Neural cell (in vitro differentiated cells): ENCODE data around the gene GPR119. TPM values are rescaled to one million over a fixed set of nuclear protein-coding genes. Genes with fewer than 3 reads are reported as not detected.
"Not testable (repeated sequence)": the region's sequence is repeated elsewhere in the genome, so short reads cannot be mapped to it uniquely, and the experiment has no call there.

Source experiments
- H2AFZ ChIP-seq: fragments of 200-600, 300-800 bp; sonication (generic), shearing (Covaris generic); 2 replicates; pipeline ENCODE4 v1.6.0; 2014; ENCODE audit warnings: low read depth, mild to moderate bottlenecking, antibody characterized with exemption, low read length, moderate library complexity
- H3F3A ChIP-seq: fragments of 200-600 bp; shearing (Covaris generic); 2 replicates; pipeline ENCODE4 v1.6.1; 2016; ENCODE audit warnings: mild to moderate bottlenecking, moderate library complexity, mixed read lengths, antibody characterized with exemption, low read length; ENCODE audit not compliant: insufficient read depth, poor library complexity, severe bottlenecking
- H3K27ac ChIP-seq: fragments of 200-600, 300-800 bp; sonication (generic), shearing (Covaris generic); 2 replicates; pipeline ENCODE4 v1.5.1; 2014; ENCODE audit warnings: mild to moderate bottlenecking, low read length, moderate library complexity
- H3K27me3 ChIP-seq: fragments of 300-800, 200-600 bp; sonication (generic), shearing (Covaris generic); 2 replicates; pipeline ENCODE4 v1.6.0; 2014; ENCODE audit warnings: mild to moderate bottlenecking, low read depth, low read length, moderate library complexity; ENCODE audit not compliant: insufficient read depth
- H3K36me3 ChIP-seq: fragments of 300-800, 200-600 bp; sonication (generic), shearing (Covaris generic); 2 replicates; pipeline ENCODE4 v1.5.1; 2014; ENCODE audit warnings: mild to moderate bottlenecking, antibody characterized with exemption, low read length, moderate library complexity; ENCODE audit not compliant: insufficient read depth
- H3K4me2 ChIP-seq: fragments of 300-800, 200-600 bp; sonication (generic), shearing (Covaris generic); 2 replicates; pipeline ENCODE4 v1.6.0; 2014; ENCODE audit warnings: mild to moderate bottlenecking, low read length
- H3K4me3 ChIP-seq: fragments of 300-800, 200-600 bp; sonication (generic), shearing (Covaris generic); 2 replicates; pipeline ENCODE4 v1.5.1; 2014; ENCODE audit warnings: mild to moderate bottlenecking, low read length, moderate library complexity
- H3K79me2 ChIP-seq: fragments of 200-600 bp; shearing (Covaris generic); replicated peaks from 2 replicates; pipeline ENCODE4 v1.6.0; 2014; ENCODE audit warnings: mild to moderate bottlenecking, low read length, moderate library complexity; ENCODE audit not compliant: insufficient read depth
- H3K9ac ChIP-seq: fragments of 300-800, 200-600 bp; sonication (generic), shearing (Covaris generic); 2 replicates; pipeline ENCODE4 v1.6.1; 2016; ENCODE audit warnings: mild to moderate bottlenecking, low read length, mixed read lengths
- H3K9me2 ChIP-seq: fragments of 200-600 bp; shearing (Covaris generic); 2 replicates; pipeline ENCODE4 v1.6.1; 2016; ENCODE audit warnings: mild to moderate bottlenecking, low read length, mixed read lengths; ENCODE audit not compliant: insufficient read depth
- H3K9me3 ChIP-seq: fragments of 200-600, 300-800 bp; sonication (generic), shearing (Covaris generic); 2 replicates; pipeline ENCODE4 v1.6.1; 2016; ENCODE audit warnings: mild to moderate bottlenecking, mixed run types, low read length, moderate library complexity, mixed read lengths
- H4K20me1 ChIP-seq: fragments of 200-600 bp; shearing (Covaris generic); 2 replicates; pipeline ENCODE4 v1.6.1; 2016; ENCODE audit warnings: mild to moderate bottlenecking, mixed run types; ENCODE audit not compliant: insufficient read depth
- EP300 ChIP-seq: fragments of 450-650 bp; conservative IDR thresholded peaks from 2 replicates; pipeline ENCODE4 v1.6.1; 2014; ENCODE audit warnings: antibody characterized with exemption, mild to moderate bottlenecking, moderate library complexity; ENCODE audit not compliant: poor library complexity, severe bottlenecking
- EZH2 ChIP-seq: fragments of 200-600, 300-800 bp; shearing (Covaris generic), sonication (generic); IDR thresholded peaks from 2 replicates; pipeline ENCODE4 v1.6.1; 2014; ENCODE audit warnings: antibody characterized with exemption, low read length, borderline replicate concordance, mild to moderate bottlenecking; ENCODE audit not compliant: insufficient read depth, poor library complexity, severe bottlenecking
- MXI1 ChIP-seq: fragments of 450-650 bp; conservative IDR thresholded peaks from 2 replicates; pipeline ENCODE4 v1.6.1; 2014; ENCODE audit warnings: antibody characterized with exemption, mild to moderate bottlenecking; ENCODE audit not compliant: poor library complexity, severe bottlenecking
- POLR2AphosphoS5 ChIP-seq: IDR thresholded peaks from 2 replicates; pipeline ENCODE4 v1.6.1; 2012
- RAD21 ChIP-seq: fragments of 450-650 bp; conservative IDR thresholded peaks from 2 replicates; pipeline ENCODE4 v1.6.1; 2014; ENCODE audit warnings: antibody characterized with exemption, mild to moderate bottlenecking, moderate library complexity
- REST ChIP-seq: IDR thresholded peaks from 2 replicates; pipeline ENCODE4 v1.6.1; 2012; ENCODE audit warnings: borderline replicate concordance
- SMC3 ChIP-seq: fragments of 450-650 bp; conservative IDR thresholded peaks from 2 replicates; pipeline ENCODE4 v1.6.1; 2014; ENCODE audit warnings: antibody characterized with exemption, mild to moderate bottlenecking, moderate library complexity; ENCODE audit not compliant: poor library complexity
- TAF1 ChIP-seq: IDR thresholded peaks from 2 replicates; pipeline ENCODE4 v1.6.1; 2012; ENCODE audit warnings: low read depth
- polyA minus RNA-seq: library from RNA; depleted of rRNA, polyadenylated mRNA; stranded (reverse); fragments of >200 nt; gene quantifications from 2 replicates; pipeline ENCODE4 v1.2.3, GENCODE V29; 2014
- polyA plus RNA-seq: library from polyadenylated mRNA; depleted of rRNA; stranded (reverse); fragments of >200 nt; gene quantifications from 2 replicates; pipeline ENCODE4 v1.2.3, GENCODE V29; 2014
- TF ChIP-seq, protein P1 (sequence below): fragments of 450-650 bp; IDR thresholded peaks from 2 replicates; pipeline ENCODE4 v1.5.1; 2014; ENCODE audit warnings: antibody characterized with exemption, mild to moderate bottlenecking, moderate library complexity; ENCODE audit not compliant: poor library complexity, severe bottlenecking

Gene GPR119
- polyA plus RNA-seq (not detected in 2 replicates), polyA minus RNA-seq (not detected in 2 replicates)

DNA sequence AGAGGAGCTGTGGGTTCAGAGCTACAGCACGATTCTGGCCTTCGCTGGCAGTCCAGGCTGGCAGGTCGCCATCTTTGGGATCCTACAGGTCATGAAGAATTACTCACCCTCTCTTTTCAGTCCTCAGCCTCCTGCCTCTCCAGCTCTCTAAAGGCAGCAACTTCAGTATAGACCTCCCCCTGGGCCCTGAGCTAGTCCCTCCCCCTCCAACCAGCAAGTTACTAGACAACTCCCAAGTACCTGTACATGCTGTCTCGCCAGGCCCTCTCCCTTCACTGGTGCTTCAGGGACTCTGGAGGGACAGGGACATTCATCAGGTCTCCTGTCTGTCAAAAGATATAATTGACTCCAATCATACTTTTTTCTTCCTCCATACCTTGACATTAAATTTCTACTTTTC, at the start of gene GPR119:
Gene GPR119, minus strand, starts transcription at position 155 of the 400 bp plus-strand sequence. CDS start 227 bp downstream, outside the sequence.
- no peak for TF ChIP-seq EP300
- no peak for TF ChIP-seq SMC3
- TF ChIP-seq, protein P1, sequence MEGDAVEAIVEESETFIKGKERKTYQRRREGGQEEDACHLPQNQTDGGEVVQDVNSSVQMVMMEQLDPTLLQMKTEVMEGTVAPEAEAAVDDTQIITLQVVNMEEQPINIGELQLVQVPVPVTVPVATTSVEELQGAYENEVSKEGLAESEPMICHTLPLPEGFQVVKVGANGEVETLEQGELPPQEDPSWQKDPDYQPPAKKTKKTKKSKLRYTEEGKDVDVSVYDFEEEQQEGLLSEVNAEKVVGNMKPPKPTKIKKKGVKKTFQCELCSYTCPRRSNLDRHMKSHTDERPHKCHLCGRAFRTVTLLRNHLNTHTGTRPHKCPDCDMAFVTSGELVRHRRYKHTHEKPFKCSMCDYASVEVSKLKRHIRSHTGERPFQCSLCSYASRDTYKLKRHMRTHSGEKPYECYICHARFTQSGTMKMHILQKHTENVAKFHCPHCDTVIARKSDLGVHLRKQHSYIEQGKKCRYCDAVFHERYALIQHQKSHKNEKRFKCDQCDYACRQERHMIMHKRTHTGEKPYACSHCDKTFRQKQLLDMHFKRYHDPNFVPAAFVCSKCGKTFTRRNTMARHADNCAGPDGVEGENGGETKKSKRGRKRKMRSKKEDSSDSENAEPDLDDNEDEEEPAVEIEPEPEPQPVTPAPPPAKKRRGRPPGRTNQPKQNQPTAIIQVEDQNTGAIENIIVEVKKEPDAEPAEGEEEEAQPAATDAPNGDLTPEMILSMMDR, result no peak
- TF ChIP-seq RAD21, result no peak
- no peak for TF ChIP-seq TAF1
- no peak for TF ChIP-seq EZH2
- TF ChIP-seq MXI1, result no peak
- TF ChIP-seq REST, result no peak
- TF ChIP-seq POLR2AphosphoS5, result no peak
- Histone ChIP-seq H4K20me1 (no peaks in the 10 kb centered on the region), H3K9ac (no peak within 1 kb of the TSS), H3F3A (no peaks in the 10 kb centered on the region), H2AFZ (no peak within 1 kb of the TSS), H3K4me2 (no peak within 1 kb of the TSS), H3K27ac (no peak within 1 kb of the TSS), H3K79me2 (no peaks in the 10 kb centered on the region), H3K4me3 (no peak within 1 kb of the TSS), H3K27me3 (no peaks in the 10 kb centered on the region), H3K9me2 (no peaks in the 10 kb centered on the region), H3K36me3 (no peaks in the 10 kb centered on the region), H3K9me3 (no peaks in the 10 kb centered on the region)

DNA sequence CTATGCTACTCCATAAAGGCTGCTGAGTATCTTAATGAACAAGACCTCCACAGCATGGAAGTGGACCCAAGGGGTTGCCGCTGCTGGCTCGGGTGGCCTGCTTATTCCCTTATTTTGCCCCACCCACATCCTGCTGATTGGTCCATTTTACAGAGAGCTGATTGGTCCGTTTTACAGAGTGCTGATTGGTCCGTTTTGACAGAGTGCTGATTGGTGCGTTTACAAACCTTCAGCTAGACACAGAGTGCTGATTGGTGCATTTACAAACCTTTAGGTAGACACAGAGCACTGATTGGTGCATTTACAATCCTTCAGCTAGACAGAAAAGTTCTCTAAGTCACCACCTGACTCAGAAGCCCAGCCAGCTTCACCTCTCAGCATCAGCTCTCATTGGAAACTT, 43.8 kb upstream of the GPR119 start:
- not testable (repeated sequence) for H2AFZ ChIP-seq, H3F3A ChIP-seq, H3K79me2 ChIP-seq, H3K9me3 ChIP-seq, H3K9me2 ChIP-seq, H3K4me2 ChIP-seq, H3K9ac ChIP-seq, H3K27ac ChIP-seq, H3K36me3 ChIP-seq, H4K20me1 ChIP-seq, H3K4me3 ChIP-seq, H3K27me3 ChIP-seq

GRCh38 chrX:130426531-130426930, 41.1 kb upstream of the GPR119 start:
- no peaks in the 10 kb centered on the region for H3K9me3 ChIP-seq
- H3K27me3 ChIP-seq, result no peaks in the 10 kb centered on the region
- no peaks in the 10 kb centered on the region for H3K36me3 ChIP-seq
- TF ChIP-seq POLR2AphosphoS5 (no peak), EP300 (no peak), REST (no peak), MXI1 (no peak), TAF1 (no peak), EZH2 (no peak)
- TF ChIP-seq, protein P1, result no peak
- no peak overlapping the region for H3K4me2 ChIP-seq
- no peak overlapping the region for H3K9ac ChIP-seq
- no peaks in the 10 kb centered on the region for H3K79me2 ChIP-seq
- no peak overlapping the region for H3K27ac ChIP-seq
- H3K9me2 ChIP-seq, result no peaks in the 10 kb centered on the region
- no peaks in the 10 kb centered on the region for H3F3A ChIP-seq
- no peaks in the 10 kb centered on the region for H4K20me1 ChIP-seq
- H3K4me3 ChIP-seq, result no peak overlapping the region
- no peak overlapping the region for H2AFZ ChIP-seq
